ENCODE data around the gene REM1. TPM values are rescaled to one million over a fixed set of nuclear protein-coding genes. Genes with fewer than 3 reads are reported as not detected.

REM1 gene
- total and polyA plus RNA-seq, 7 donors = 0.91 to 2.8 (median 1.0) TPM

DNA sequence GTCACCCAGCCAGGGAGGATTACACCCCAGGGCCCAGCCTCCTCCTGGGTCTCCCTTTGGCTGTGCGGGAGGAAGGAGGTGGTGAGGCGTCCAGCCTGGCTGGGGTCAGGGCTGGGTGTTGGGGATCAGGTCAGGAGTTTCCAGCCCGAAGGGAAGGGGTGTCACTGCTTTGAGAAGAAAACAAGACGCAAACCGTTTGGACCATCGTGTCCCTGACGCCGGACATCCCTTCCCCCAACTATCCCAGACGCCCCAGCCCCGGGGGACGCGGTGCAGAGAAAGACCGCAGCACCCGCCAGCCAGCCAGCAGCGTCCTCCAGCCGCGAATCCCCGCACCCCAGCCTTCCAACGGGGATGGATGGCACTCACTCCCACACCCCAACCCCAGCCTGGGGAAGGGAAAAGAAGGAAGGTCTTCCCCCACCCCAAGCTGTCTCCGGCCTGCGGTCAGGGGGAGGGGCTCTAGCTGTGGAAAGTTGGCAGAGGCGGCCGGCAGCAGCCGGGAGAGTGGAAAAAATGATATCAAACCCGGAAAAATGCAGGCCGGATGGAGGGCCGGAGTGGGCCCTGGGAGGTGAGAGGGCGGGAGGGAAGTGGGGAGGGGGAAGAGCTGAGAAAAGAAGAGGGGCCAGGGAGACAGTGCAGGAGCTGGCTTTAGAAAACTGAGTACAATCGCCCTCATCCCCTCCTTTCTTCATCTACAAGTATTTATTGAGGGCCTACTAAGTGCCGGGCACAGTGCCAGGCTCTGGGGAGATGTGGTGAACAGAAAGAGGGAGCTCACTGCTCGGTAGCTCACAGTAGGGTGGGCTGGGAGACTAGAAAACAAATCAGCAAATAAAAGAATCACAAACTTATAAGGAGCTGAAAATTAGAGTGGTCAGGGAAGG, 10.6 kb downstream of the REM1 start:
- TF ChIP-seq, protein P1, sequence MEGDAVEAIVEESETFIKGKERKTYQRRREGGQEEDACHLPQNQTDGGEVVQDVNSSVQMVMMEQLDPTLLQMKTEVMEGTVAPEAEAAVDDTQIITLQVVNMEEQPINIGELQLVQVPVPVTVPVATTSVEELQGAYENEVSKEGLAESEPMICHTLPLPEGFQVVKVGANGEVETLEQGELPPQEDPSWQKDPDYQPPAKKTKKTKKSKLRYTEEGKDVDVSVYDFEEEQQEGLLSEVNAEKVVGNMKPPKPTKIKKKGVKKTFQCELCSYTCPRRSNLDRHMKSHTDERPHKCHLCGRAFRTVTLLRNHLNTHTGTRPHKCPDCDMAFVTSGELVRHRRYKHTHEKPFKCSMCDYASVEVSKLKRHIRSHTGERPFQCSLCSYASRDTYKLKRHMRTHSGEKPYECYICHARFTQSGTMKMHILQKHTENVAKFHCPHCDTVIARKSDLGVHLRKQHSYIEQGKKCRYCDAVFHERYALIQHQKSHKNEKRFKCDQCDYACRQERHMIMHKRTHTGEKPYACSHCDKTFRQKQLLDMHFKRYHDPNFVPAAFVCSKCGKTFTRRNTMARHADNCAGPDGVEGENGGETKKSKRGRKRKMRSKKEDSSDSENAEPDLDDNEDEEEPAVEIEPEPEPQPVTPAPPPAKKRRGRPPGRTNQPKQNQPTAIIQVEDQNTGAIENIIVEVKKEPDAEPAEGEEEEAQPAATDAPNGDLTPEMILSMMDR (IDR thresholded peaks at IDR 0.05) = no peak

DNA sequence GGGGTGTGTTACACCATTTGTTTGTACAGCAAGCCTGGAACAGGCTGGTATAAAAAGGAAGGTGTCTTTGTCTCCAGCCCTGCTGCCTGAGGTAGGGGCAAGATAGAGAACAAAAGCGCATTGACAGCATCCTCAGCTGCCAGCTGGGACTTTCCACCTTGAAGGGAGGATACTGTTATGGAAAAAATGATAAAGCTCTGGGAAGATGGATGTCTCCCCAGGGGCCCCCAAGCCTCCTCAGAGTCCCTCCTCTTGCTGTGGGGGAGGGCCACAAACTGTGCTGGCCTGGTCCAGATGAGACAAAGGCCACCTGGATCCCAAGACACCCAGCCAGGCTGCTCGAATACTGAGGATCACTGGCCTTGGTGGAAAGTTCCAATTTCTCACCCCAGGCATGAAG, 13.0 kb downstream of the REM1 start:
- no peaks in the 10 kb centered on the region for H3K4me1 ChIP-seq
- no peaks in the 10 kb centered on the region for H3K36me3 ChIP-seq (ENCODE audit: insufficient read depth in 1 of 2, low read depth in 1 of 2)
- 51 to 58% (median 53%) methylated on average over 2 of the region's 2 CpGs for WGBS, 3 donors
- TF ChIP-seq, protein P1 (IDR thresholded peaks at IDR 0.05) = no peak
- H3K27me3 ChIP-seq (ENCODE audit: insufficient read depth in 3 of 3, low read length in 2 of 3) = peaks cover 0 to 23% (median 2%) of the 10 kb centered on the region in 3 donors
- ATAC-seq = no peak
- no peak overlapping the region for H3K27ac ChIP-seq
- intact Hi-C loops (cut with DNase I) = no loop called here
- H3K4me3 ChIP-seq = no peak overlapping the region
- no peak for DNase-seq
- H3K9me3 ChIP-seq = no peaks in the 10 kb centered on the region

More for the DNA sequence above, 10.6 kb downstream of the REM1 start:
- peak; percentile 67 to 76 for DNase-seq
- WGBS, 3 donors = 7 to 11% (median 7%) methylated on average over 31 of the region's 31 CpGs
- peak overlapping the region; percentile 42 for H3K27ac ChIP-seq
- no peaks in the 10 kb centered on the region for H3K36me3 ChIP-seq (ENCODE audit: insufficient read depth in 1 of 2, low read depth in 1 of 2)
- peak; percentile 32 to 59 (median 48) for ATAC-seq
- H3K4me3 ChIP-seq = peak overlapping the region; percentile 22
- no peaks in the 10 kb centered on the region for H3K9me3 ChIP-seq
- no peaks in the 10 kb centered on the region for H3K4me1 ChIP-seq
- intact Hi-C loops (cut with DNase I) = no loop called here
- H3K27me3 ChIP-seq (ENCODE audit: insufficient read depth in 3 of 3, low read length in 2 of 3) = peaks cover 0 to 29% (median 0%) of the 10 kb centered on the region in 3 donors

DNA sequence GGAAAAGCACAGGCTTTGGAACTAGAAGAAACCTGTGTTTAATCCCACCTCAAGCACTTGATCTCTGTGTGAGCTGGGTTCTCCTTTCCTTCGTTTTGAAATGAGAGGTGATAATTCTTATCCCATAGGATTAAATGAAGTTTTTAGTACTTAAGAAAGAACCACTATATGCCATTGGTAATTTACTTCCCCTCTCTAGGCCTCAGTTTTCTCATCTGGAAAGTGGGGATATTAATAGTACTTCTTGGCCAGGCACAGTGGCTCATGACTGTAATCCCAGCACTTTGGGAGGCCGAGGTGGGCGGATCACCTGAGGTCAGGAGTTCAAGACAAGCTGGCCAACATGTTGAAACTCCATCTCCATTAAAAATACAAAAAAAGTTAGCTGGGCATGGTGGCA, 14.1 kb downstream of the REM1 start:
- H3K4me3 ChIP-seq = no peak overlapping the region
- no peaks in the 10 kb centered on the region for H3K36me3 ChIP-seq (ENCODE audit: insufficient read depth in 1 of 2, low read depth in 1 of 2)
- no peaks in the 10 kb centered on the region for H3K9me3 ChIP-seq
- DNase-seq = no peak
- TF ChIP-seq, protein P1 (IDR thresholded peaks at IDR 0.05) = no peak
- peaks cover 0 to 16% (median 2%) of the 10 kb centered on the region in 3 donors for H3K27me3 ChIP-seq (ENCODE audit: insufficient read depth in 3 of 3, low read length in 2 of 3)
- no peak for ATAC-seq
- no peak overlapping the region for H3K27ac ChIP-seq
- WGBS, 3 donors = 76 to 85% (median 78%) methylated on average over 3 of the region's 3 CpGs
- H3K4me1 ChIP-seq = no peaks in the 10 kb centered on the region
- intact Hi-C loops (cut with DNase I) = no loop called here

DNA sequence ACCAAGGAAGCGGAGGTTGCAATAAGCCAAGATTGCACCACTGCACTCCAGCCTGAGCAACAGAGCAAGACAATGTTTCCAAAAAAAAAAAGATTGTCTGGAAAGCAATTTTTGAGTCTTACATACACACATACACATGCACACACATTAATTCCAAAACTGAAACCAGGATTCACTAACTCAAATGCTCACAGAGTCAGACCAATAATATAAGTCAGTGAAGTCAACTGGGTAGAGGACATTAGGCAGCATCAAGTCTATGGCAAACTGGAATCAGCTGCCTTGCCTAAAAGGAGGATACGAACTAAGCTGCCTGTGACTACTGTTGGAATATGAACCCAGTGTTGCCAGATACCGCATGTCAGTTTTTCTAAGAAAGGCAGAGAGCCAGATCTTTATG, 15.7 kb downstream of the REM1 start:
- WGBS, 3 donors = 80 to 84% (median 84%) methylated on average over 3 of the region's 3 CpGs
- no peak for DNase-seq
- Histone ChIP-seq H3K36me3 (ENCODE audit: insufficient read depth in 1 of 2, low read depth in 1 of 2) (no peaks in the 10 kb centered on the region), H3K27me3 (ENCODE audit: insufficient read depth in 3 of 3, low read length in 2 of 3) (peaks cover 0 to 4% (median 2%) of the 10 kb centered on the region in 3 donors), H3K4me1 (no peaks in the 10 kb centered on the region), H3K9me3 (no peaks in the 10 kb centered on the region), H3K4me3 (no peak overlapping the region), H3K27ac (no peak overlapping the region)
- intact Hi-C loops (cut with DNase I) = no loop called here
- no peak for ATAC-seq
- TF ChIP-seq, protein P1 (IDR thresholded peaks at IDR 0.05) = no peak
